Measurements from ENCODE around the gene LCORL.

DNA sequence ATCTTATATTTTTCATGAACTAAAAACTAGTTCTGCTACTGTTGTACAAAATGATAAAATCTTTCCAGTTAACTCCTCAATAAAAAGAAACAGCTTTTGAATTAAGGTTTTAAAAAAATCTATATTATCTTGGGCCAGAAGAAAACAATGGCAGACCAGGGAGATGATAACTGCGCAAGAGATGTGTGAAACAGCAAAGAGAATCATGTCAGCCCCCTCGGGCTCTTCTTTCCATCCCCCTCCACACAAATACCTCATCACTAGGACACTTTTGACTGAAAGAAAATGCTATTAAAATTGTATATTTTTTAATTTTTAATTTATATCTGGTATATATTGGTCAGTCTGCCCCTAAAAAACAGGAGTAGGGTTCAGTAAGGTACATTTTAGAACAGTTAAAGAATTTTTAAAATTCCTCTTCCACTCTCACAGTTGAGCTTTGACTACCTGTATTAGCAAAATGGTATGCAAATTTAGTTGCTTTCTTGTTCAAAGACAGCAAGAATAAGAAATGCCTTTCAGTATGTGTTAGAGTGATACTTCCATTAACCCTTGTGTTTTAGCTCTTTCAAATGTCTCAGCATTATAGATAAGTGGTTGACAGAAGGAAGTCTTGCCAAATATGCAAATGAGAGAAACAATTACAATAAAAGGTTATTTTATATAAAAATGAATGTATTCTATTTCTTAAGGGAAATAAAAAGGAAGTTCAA is 36.4 kb upstream of the LCORL start:
- TF ChIP-seq, protein P1, sequence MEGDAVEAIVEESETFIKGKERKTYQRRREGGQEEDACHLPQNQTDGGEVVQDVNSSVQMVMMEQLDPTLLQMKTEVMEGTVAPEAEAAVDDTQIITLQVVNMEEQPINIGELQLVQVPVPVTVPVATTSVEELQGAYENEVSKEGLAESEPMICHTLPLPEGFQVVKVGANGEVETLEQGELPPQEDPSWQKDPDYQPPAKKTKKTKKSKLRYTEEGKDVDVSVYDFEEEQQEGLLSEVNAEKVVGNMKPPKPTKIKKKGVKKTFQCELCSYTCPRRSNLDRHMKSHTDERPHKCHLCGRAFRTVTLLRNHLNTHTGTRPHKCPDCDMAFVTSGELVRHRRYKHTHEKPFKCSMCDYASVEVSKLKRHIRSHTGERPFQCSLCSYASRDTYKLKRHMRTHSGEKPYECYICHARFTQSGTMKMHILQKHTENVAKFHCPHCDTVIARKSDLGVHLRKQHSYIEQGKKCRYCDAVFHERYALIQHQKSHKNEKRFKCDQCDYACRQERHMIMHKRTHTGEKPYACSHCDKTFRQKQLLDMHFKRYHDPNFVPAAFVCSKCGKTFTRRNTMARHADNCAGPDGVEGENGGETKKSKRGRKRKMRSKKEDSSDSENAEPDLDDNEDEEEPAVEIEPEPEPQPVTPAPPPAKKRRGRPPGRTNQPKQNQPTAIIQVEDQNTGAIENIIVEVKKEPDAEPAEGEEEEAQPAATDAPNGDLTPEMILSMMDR (IDR thresholded peaks at IDR 0.05): no peak
- no peak for TF ChIP-seq POLR2A (IDR thresholded peaks at IDR 0.05)
